Endothelial cell of umbilical vein (primary cell): ENCODE measurements around the gene OPCML. TPM values are rescaled to one million over a fixed set of nuclear protein-coding genes. Genes with fewer than 3 reads are reported as not detected.

Experiments
- BruUV-seq: library from RNA; stranded (reverse); fragments of 400-500 nt; replicated peaks from 2 replicates; lab custom pipeline; 2021; lab: Mats Ljungman, UMichigan
- CTCF ChIA-PET: fragments of 300-600, 350-600 bp; sonication (Branson Sonifier 250); formaldehyde crosslinking; loops from one replicate; lab custom pipeline; 2021; ENCODE audit warnings: antibody characterized with exemption, inconsistent platforms; lab: Charles Lee
- POLR2A ChIA-PET: fragments of 300-600, 350-600 bp; sonication (Branson Sonifier 250); formaldehyde crosslinking; loops from one replicate; lab custom pipeline; 2021; ENCODE audit warnings: antibody characterized with exemption, inconsistent platforms; lab: Charles Lee
- DNase-seq: peaks from one replicate; pipeline ENCODE4 v3.0.0-alpha.2; 2011; ENCODE audit warnings: low read depth, low spot score
- FAIRE-seq: peaks from 2 replicates; lab custom pipeline; 2011; peaks lifted over from hg19 to GRCh38; lab: Jason Lieb, UNC
- H2AFZ ChIP-seq: 2 replicates; pipeline ENCODE4 v1.6.0; 2012; ENCODE audit warnings: low read depth, low read length, control low read depth, inconsistent platforms
- H3K27ac ChIP-seq: 2 replicates; pipeline ENCODE4 v1.5.1; 2011; ENCODE audit warnings: low read depth, mild to moderate bottlenecking, control low read depth, low read length, moderate library complexity; ENCODE audit not compliant: insufficient read depth
- H3K27me3 ChIP-seq, 2 experiments: 2 replicates each; pipeline versions ENCODE4 v1.6.0 to v1.6.1; 2011; ENCODE audit warnings: low read length in 2 of 2, mixed read lengths in 1 of 2; ENCODE audit not compliant: control insufficient read depth in 2 of 2, insufficient read depth in 2 of 2
- H3K36me3 ChIP-seq, 2 experiments: 2 replicates in 1 of 2; 3 replicates in 1 of 2; pipeline ENCODE4 v1.5.1; 2011; ENCODE audit warnings: low read length in 2 of 2, mild to moderate bottlenecking in 1 of 2, moderate library complexity in 1 of 2; ENCODE audit not compliant: control insufficient read depth in 2 of 2, insufficient read depth in 2 of 2; ENCODE audit errors: extremely low read depth in 1 of 2
- H3K4me1 ChIP-seq: 3 replicates; pipeline ENCODE4 v1.5.1; 2011; ENCODE audit warnings: mild to moderate bottlenecking, low read length; ENCODE audit not compliant: control insufficient read depth, insufficient read depth; ENCODE audit errors: extremely low read depth
- H3K4me2 ChIP-seq: 2 replicates; pipeline ENCODE4 v1.6.1; 2011; ENCODE audit warnings: low read length, control low read depth, mixed read lengths; ENCODE audit not compliant: insufficient read depth
- H3K4me3 ChIP-seq, 3 experiments: fragments of 200-600 bp in 1 of 3; sonication (generic), shearing (Covaris generic) in 1 of 3; replicated peaks in 1 of 3; 2 replicates each; pipeline ENCODE4 v1.5.1; 2011 to 2016; ENCODE audit warnings: control low read depth in 3 of 3, low read length in 3 of 3, mild to moderate bottlenecking in 2 of 3, inconsistent platforms in 1 of 3, low read depth in 1 of 3, moderate library complexity in 1 of 3; ENCODE audit not compliant: insufficient read depth in 1 of 3
- H3K79me2 ChIP-seq: 2 replicates; pipeline ENCODE4 v1.6.0; 2012; ENCODE audit warnings: low read length, inconsistent platforms; ENCODE audit not compliant: control insufficient read depth, insufficient read depth
- H3K9ac ChIP-seq: replicated peaks from 2 replicates; pipeline ENCODE3; 2011; ENCODE audit warnings: low read length, control low read depth; ENCODE audit not compliant: insufficient read depth; ENCODE audit errors: extremely low read depth
- H3K9me1 ChIP-seq: replicated peaks from 3 replicates; pipeline ENCODE4 v1.6.0; 2011; ENCODE audit warnings: mild to moderate bottlenecking, low read length; ENCODE audit not compliant: control insufficient read depth, insufficient read depth; ENCODE audit errors: extremely low read depth
- H3K9me3 ChIP-seq: replicated peaks from 2 replicates; pipeline ENCODE4 v1.5.1; 2012; ENCODE audit warnings: low read length, inconsistent platforms; ENCODE audit not compliant: control insufficient read depth, insufficient read depth
- H4K20me1 ChIP-seq: replicated peaks from 2 replicates; pipeline ENCODE3; 2011; ENCODE audit warnings: mild to moderate bottlenecking, low read length; ENCODE audit not compliant: control insufficient read depth, insufficient read depth; ENCODE audit errors: extremely low read depth
- EZH2 ChIP-seq: IDR thresholded peaks from 2 replicates; pipeline ENCODE4 v1.6.1; 2012; ENCODE audit warnings: borderline replicate concordance, low read depth, mild to moderate bottlenecking, moderate library complexity, low read length, inconsistent platforms; ENCODE audit not compliant: severe bottlenecking
- FOS ChIP-seq: IDR thresholded peaks from 2 replicates; pipeline ENCODE4 v1.6.1; 2011; ENCODE audit warnings: mild to moderate bottlenecking, low read length, moderate library complexity, borderline replicate concordance; ENCODE audit not compliant: insufficient read depth
- GATA2 ChIP-seq: IDR thresholded peaks from 2 replicates; pipeline ENCODE4 v1.7.0; 2011; ENCODE audit warnings: low read depth, mild to moderate bottlenecking, moderate library complexity, mixed read lengths, low read length; ENCODE audit not compliant: insufficient read length, insufficient read depth
- JUN ChIP-seq: IDR thresholded peaks from 2 replicates; pipeline ENCODE4 v1.6.1; 2011; ENCODE audit warnings: borderline replicate concordance, low read depth; ENCODE audit not compliant: insufficient read length, insufficient read depth
- MYC ChIP-seq: IDR thresholded peaks from one replicate; pipeline ENCODE4 v1.6.1; 2011; ENCODE audit warnings: mild to moderate bottlenecking, low read depth, low read length
- POLR2A ChIP-seq: IDR thresholded peaks from 2 replicates; pipeline ENCODE4 v1.6.1; 2012; ENCODE audit warnings: low read depth, mild to moderate bottlenecking, control low read depth, low read length
- POLR2AphosphoS5 ChIP-seq: IDR thresholded peaks from 2 replicates; pipeline ENCODE4 v1.6.1; 2012; ENCODE audit warnings: low read depth, mild to moderate bottlenecking, control low read depth, low read length, moderate library complexity; ENCODE audit not compliant: insufficient read depth
- dilution Hi-C: fragments of 300-500 bp; cut with MboI; formaldehyde crosslinking; loops from one replicate; pipeline ENCODE4 v1.15.0; 2019; ENCODE audit warnings: low sequenced_read_pairs; ENCODE audit not compliant: extremely low pct_ligation_motif_present
- intact Hi-C: fragments of 100-400 bp; cut with micrococcal nuclease; formaldehyde crosslinking; loops from one replicate; pipeline ENCODE4 v1.10.0; 2022
- polyA plus RNA-seq, 4 experiments: library from polyadenylated mRNA; depleted of rRNA in 3 of 4; stranded (reverse) in 3 of 4; unstranded in 1 of 4; fragments of >200 nt; gene quantifications; 2 replicates each; pipeline versions ENCODE4 v1.2.1 to v1.2.3, GENCODE V29; 2011 to 2012; ENCODE audit warnings: missing spikeins in 1 of 4
- total RNA-seq: library from RNA; stranded (reverse); gene quantifications from 2 replicates; pipeline ENCODE4 v1.2.3, GENCODE V29; 2021
- TF ChIP-seq, protein P1 (sequence below), 2 donors: IDR thresholded peaks; 1 replicate in 1 of 2; 2 replicates in 1 of 2; pipeline ENCODE4 v1.5.1; 2011; ENCODE audit warnings: low read length in 2 of 2, mild to moderate bottlenecking in 2 of 2, moderate library complexity in 2 of 2, control low read depth in 1 of 2, inconsistent platforms in 1 of 2, low read depth in 1 of 2; ENCODE audit not compliant: insufficient read depth in 1 of 2; ENCODE audit errors: extremely low read depth in 1 of 2
- TF ChIP-seq, protein P2 (sequence below): IDR thresholded peaks from 2 replicates; pipeline ENCODE4 v1.6.1; 2011; ENCODE audit not compliant: insufficient read depth, insufficient read length

The OPCML gene
- total and polyA plus RNA-seq, 2 donors (not counting 3 experiments of a cell fraction or from before 2014, with no cell fraction given): not detected

DNA sequence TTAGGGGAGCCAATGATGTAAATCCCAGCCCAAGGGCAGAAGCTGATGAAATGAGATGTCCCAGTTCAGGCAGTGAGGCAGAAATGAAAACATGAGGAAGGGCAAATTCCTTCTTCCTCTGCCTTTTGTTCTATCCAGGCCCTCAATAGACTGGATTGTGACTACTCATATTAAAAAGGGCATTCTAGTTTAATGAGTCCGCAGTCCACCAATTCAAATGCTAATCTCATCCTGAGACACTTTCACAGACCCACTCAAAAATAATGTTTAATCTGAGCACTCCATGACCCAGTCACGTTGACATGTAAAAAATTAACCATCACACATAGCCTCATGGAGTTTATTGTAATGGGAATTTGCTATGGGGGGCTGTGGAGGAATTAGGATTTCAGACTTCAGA lies 717.9 kb downstream of the OPCML start:
- Histone ChIP-seq H3K4me1 (no peaks in the 10 kb centered on the region), H3K79me2 (no peaks in the 10 kb centered on the region), H3K4me2 (no peak overlapping the region), H3K9me1 (no peaks in the 10 kb centered on the region), H3K4me3 (no peak overlapping the region), H3K27ac (no peak overlapping the region), H3K9me3 (no peaks in the 10 kb centered on the region), H4K20me1 (no peaks in the 10 kb centered on the region), H3K9ac (no peak overlapping the region), H3K36me3 (no peaks in the 10 kb centered on the region), H2AFZ (no peak overlapping the region), H3K27me3 (no peaks in the 10 kb centered on the region)
- no TSS peak for BruUV-seq
- ChIA-PET POLR2A (no interaction called here), CTCF (no interaction called here)
- FAIRE-seq: no peak
- TF ChIP-seq, protein P1, sequence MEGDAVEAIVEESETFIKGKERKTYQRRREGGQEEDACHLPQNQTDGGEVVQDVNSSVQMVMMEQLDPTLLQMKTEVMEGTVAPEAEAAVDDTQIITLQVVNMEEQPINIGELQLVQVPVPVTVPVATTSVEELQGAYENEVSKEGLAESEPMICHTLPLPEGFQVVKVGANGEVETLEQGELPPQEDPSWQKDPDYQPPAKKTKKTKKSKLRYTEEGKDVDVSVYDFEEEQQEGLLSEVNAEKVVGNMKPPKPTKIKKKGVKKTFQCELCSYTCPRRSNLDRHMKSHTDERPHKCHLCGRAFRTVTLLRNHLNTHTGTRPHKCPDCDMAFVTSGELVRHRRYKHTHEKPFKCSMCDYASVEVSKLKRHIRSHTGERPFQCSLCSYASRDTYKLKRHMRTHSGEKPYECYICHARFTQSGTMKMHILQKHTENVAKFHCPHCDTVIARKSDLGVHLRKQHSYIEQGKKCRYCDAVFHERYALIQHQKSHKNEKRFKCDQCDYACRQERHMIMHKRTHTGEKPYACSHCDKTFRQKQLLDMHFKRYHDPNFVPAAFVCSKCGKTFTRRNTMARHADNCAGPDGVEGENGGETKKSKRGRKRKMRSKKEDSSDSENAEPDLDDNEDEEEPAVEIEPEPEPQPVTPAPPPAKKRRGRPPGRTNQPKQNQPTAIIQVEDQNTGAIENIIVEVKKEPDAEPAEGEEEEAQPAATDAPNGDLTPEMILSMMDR (IDR thresholded peaks at IDR 0.05; ENCODE audit: extremely low read depth in 1 of 2, insufficient read depth in 1 of 2, low read depth in 1 of 2, low read length in 2 of 2): no peak
- TF ChIP-seq GATA2 (no peak), POLR2A (no peak), EZH2 (no peak), FOS (no peak), POLR2AphosphoS5 (no peak), MYC (no peak), JUN (no peak)
- TF ChIP-seq, protein P2, sequence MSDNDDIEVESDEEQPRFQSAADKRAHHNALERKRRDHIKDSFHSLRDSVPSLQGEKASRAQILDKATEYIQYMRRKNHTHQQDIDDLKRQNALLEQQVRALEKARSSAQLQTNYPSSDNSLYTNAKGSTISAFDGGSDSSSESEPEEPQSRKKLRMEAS: no peak
- intact Hi-C loops (no loop called here), dilution Hi-C loops (no loop called here)
- DNase-seq: no peak
